KG1 (cell line): ENCODE data around the gene EHD3.

ENCODE experiments used
- DNase-seq: peaks from one replicate; lab custom pipeline; 2025; lab: John Stamatoyannopoulos, UW

Gene EHD3

GRCh38 chr2:31237348-31238017 is 3.5 kb downstream of the EHD3 start:
- DNase-seq, result no peak

- DNase-seq, result no peak
Observed at GRCh38 chr2:31238126-31238905, 4.4 kb downstream of the EHD3 start.

GRCh38 chr2:31238906-31239592 is 5.1 kb downstream of the EHD3 start:
- DNase-seq, result no peak

GRCh38 chr2:31239593-31240177 is 5.7 kb downstream of the EHD3 start:
- no peak for DNase-seq

GRCh38 chr2:31240381-31241365 is 6.7 kb downstream of the EHD3 start:
- DNase-seq, result no peak

GRCh38 chr2:31241625-31242270 is 7.8 kb downstream of the EHD3 start:
- no peak for DNase-seq

GRCh38 chr2:31243053-31243452 is 9.1 kb downstream of the EHD3 start:
- no peak for DNase-seq

GRCh38 chr2:31244101-31244500 is 10.1 kb downstream of the EHD3 start:
- DNase-seq, result no peak

GRCh38 chr2:31246184-31246852 is 12.4 kb downstream of the EHD3 start:
- no peak for DNase-seq

GRCh38 chr2:31247711-31248110 is 13.8 kb downstream of the EHD3 start:
- DNase-seq, result no peak

GRCh38 chr2:31248139-31248538 is 14.2 kb downstream of the EHD3 start:
- DNase-seq, result no peak

GRCh38 chr2:31249009-31249690 is 15.2 kb downstream of the EHD3 start:
- DNase-seq, result no peak

- DNase-seq, result no peak
Observed at GRCh38 chr2:31251018-31251417, 17.1 kb downstream of the EHD3 start.

GRCh38 chr2:31251851-31252250 is 17.9 kb downstream of the EHD3 start:
- no peak for DNase-seq

GRCh38 chr2:31253356-31254131 is 19.6 kb downstream of the EHD3 start:
- no peak for DNase-seq

- no peak for DNase-seq
Observed at GRCh38 chr2:31254237-31255203, 20.6 kb downstream of the EHD3 start.

- no peak for DNase-seq
Observed at GRCh38 chr2:31255911-31256571, 22.1 kb downstream of the EHD3 start.
